OCI-LY7 (cell line): ENCODE results near the gene DDX10.

ENCODE experiments used
- EZH2phosphoT487 ChIP-seq: fragments of 200-600 bp; sonication (generic); IDR thresholded peaks from 2 replicates; pipeline ENCODE4 v1.6.1; 2018; ENCODE audit warnings: low read depth, borderline replicate concordance, mild to moderate bottlenecking, mixed run types, antibody characterized with exemption, low read length, moderate library complexity, mixed read lengths
- TF ChIP-seq, protein P1 (sequence below): fragments of 200-600 bp; sonication (generic); conservative IDR thresholded peaks from 2 replicates; pipeline ENCODE4 v1.5.1; 2014; ENCODE audit warnings: mild to moderate bottlenecking, antibody characterized with exemption, low read length, moderate library complexity, mixed read lengths

DNA sequence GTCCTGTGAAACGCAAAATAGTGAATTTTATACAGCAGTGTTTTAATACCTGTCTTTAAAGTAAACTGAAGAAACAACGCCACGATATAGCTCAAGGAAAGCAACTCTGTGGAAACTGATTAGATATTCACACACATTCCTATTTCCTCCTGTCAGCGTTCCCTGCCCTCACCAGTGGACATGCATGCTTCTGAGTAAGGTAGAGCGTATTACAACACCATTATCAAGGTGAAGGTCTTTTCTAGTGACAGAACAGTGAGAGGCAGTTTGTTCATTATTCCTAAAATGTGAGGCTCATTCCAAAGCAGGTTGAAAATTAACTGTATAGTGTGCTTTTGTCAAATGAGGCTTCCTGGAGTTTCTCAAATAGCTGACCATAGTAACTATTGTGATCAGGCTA lies 153.1 kb downstream of the DDX10 start:
- TF ChIP-seq, protein P1, sequence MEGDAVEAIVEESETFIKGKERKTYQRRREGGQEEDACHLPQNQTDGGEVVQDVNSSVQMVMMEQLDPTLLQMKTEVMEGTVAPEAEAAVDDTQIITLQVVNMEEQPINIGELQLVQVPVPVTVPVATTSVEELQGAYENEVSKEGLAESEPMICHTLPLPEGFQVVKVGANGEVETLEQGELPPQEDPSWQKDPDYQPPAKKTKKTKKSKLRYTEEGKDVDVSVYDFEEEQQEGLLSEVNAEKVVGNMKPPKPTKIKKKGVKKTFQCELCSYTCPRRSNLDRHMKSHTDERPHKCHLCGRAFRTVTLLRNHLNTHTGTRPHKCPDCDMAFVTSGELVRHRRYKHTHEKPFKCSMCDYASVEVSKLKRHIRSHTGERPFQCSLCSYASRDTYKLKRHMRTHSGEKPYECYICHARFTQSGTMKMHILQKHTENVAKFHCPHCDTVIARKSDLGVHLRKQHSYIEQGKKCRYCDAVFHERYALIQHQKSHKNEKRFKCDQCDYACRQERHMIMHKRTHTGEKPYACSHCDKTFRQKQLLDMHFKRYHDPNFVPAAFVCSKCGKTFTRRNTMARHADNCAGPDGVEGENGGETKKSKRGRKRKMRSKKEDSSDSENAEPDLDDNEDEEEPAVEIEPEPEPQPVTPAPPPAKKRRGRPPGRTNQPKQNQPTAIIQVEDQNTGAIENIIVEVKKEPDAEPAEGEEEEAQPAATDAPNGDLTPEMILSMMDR: no peak
- TF ChIP-seq EZH2phosphoT487: no peak
